ENCODE measurements around the gene ANP32E. TPM values are rescaled to one million over a fixed set of nuclear protein-coding genes. Genes with fewer than 3 reads are reported as not detected.
A peak's percentile ranks its signal among the peaks of the same experiment; 100 is the strongest.

ANP32E gene
- total and polyA plus RNA-seq, 2 of the 8 experiments (the other 6 are each of a cell fraction or from before 2014, with no cell fraction given) = 20.7 to 123 TPM

- Histone ChIP-seq H3K23me2 (ENCODE audit: low read depth, low read length) (peaks cover 10% of the 10 kb centered on the region), H4K5ac (ENCODE audit: insufficient read length, low read depth, low read length) (peak overlapping the region; percentile 27), H3K79me1 (ENCODE audit: low read depth, low read length) (peaks cover 11% of the 10 kb centered on the region; the same call in 1 of the 2 replicates), H3K9me3 (ENCODE audit: insufficient read depth in 2 of 2, low read depth in 1 of 2, low read length in 1 of 2) (no peaks in the 10 kb centered on the region), H3K27me3 (replicated peaks in 1 of 4; ENCODE audit: control insufficient read depth in 3 of 4, extremely low read depth in 1 of 4, insufficient read depth in 3 of 4, low read length in 3 of 4) (no peaks in the 10 kb centered on the region), H3K36me3 (ENCODE audit: control insufficient read depth in 2 of 4, insufficient read depth in 4 of 4, low read length in 3 of 4) (peaks cover 12 to 30% (median 23%) of the 10 kb centered on the region in 4 experiments), H2BK15ac (ENCODE audit: low read length) (no peak overlapping the region), H2AFZ (ENCODE audit: low read length) (no peak overlapping the region), H2BK12ac (ENCODE audit: low read depth, low read length) (peak overlapping the region; percentile 61; the same call in 1 of the 2 replicates), H3K18ac (ENCODE audit: extremely low read depth, low read length) (0 out of 2 replicates have a peak overlapping the region, but pooled peaks have one; percentile 51), H3K27ac (ENCODE audit: low read depth, low read length) (peak overlapping the region; percentile 54), H4K20me1 (replicated peaks in 1 of 2; ENCODE audit: control insufficient read depth in 1 of 2, insufficient read depth in 2 of 2, low read length in 2 of 2) (peaks cover 3 to 4% of the 10 kb centered on the region in 2 experiments), H3K9ac (replicated peaks in 1 of 4; ENCODE audit: extremely low read depth in 1 of 4, low read depth in 3 of 4, low read length in 3 of 4) (peak overlapping the region in 3 of 4 experiments; percentile 36 to 51 (median 44); a peak in 5 of 7 replicates), H3K4me1 (replicated peaks in 1 of 4; ENCODE audit: control insufficient read depth in 3 of 4, insufficient read depth in 4 of 4, low read length in 3 of 4) (peaks cover 8 to 13% (median 10%) of the 10 kb centered on the region in 4 experiments; a peak in 6 of 7 replicates), H3K79me2 (ENCODE audit: control insufficient read depth in 1 of 2, insufficient read depth in 2 of 2, low read length in 2 of 2) (peaks cover 8 to 20% of the 10 kb centered on the region in 2 experiments; a peak in 3 of 4 replicates), H3K14ac (ENCODE audit: insufficient read length) (no peak overlapping the region), H2BK120ac (replicated peaks; ENCODE audit: low read depth, low read length) (no peak overlapping the region), H2BK20ac (ENCODE audit: low read length) (no peak overlapping the region), H4K8ac (ENCODE audit: extremely low read depth, insufficient read depth, low read length) (no peak overlapping the region), H3K4me3 (ENCODE audit: extremely low read depth in 1 of 4, insufficient read depth in 2 of 4, low read depth in 3 of 4, low read length in 4 of 4) (peak overlapping the region; percentile 47 to 94 (median 67)), H3K4ac (replicated peaks; ENCODE audit: insufficient read length, low read depth, low read length) (no peak overlapping the region), H3K56ac (replicated peaks; ENCODE audit: insufficient read length, low read depth, low read length) (no peak overlapping the region), H3K23ac (ENCODE audit: insufficient read length) (no peak overlapping the region), H2AK5ac (ENCODE audit: low read depth, low read length) (0 out of 2 replicates have a peak overlapping the region, but pooled peaks have one; percentile 46), H4K91ac (replicated peaks; ENCODE audit: insufficient read length, low read length) (no peak overlapping the region), H2BK5ac (ENCODE audit: low read depth, low read length) (peak overlapping the region; percentile 44), H3K4me2 (ENCODE audit: insufficient read depth in 1 of 2, low read depth in 2 of 2, low read length in 2 of 2) (peak overlapping the region; percentile 95 to 100)
- TF ChIP-seq EP300 (IDR thresholded peaks at IDR 0.05; ENCODE audit: borderline replicate concordance in 1 of 2, low read depth in 2 of 2, low read length in 2 of 2) = no peak
- ChIA-PET CTCF (ENCODE audit: partially characterized antibody) (interaction anchor here (1.1 to 16.5 kb wide), 3 partner anchors 12 to 30 kb away, joined by 4 to 326 read pairs (median 43); partner anchors contain the start of genes CA14 and CIART), POLR2A (ENCODE audit: partially characterized antibody) (interaction anchor here (0.6 to 25.2 kb wide), 15 partner anchors 11 to 247 kb away, joined by 3 to 535 read pairs (median 4); partner anchors contain the start of genes ANP32E, CA14, CIART and RPRD2)
- no peak for FAIRE-seq
- DNase-seq (ENCODE audit: low read depth in 1 of 2, low spot score in 2 of 2) = no peak
- 34% methylated on average over 10 of the region's 10 CpGs; no CpG with 5 or more reads in 1 of the 2 experiments for WGBS, 2 experiments (ENCODE audit: extremely low coverage in 1 of 2, insufficient coverage in 1 of 2, insufficient read length in 1 of 2, insufficient replicate concordance in 2 of 2, low coverage in 1 of 2, low lambda C conversion rate in 2 of 2, missing lambda C conversion rate in 1 of 2)
Measured at GRCh38 chr1:150269451-150269850, 33.5 kb upstream of the ANP32E start.

All from H1 (cell line).